B cell (primary cell): ENCODE measurements around the gene TARS2.

Source experiments
- CTCF ChIP-seq: fragments of 200-600 bp; IDR thresholded peaks from one replicate; pipeline ENCODE4 v1.8.0; 2022; ENCODE audit warnings: antibody characterized with exemption, mild to moderate bottlenecking
- EZH2 ChIP-seq: IDR thresholded peaks from 2 replicates; pipeline ENCODE4 v1.6.1; 2012; ENCODE audit warnings: borderline replicate concordance, low read depth, mild to moderate bottlenecking, moderate library complexity, low read length; ENCODE audit not compliant: insufficient read depth, poor library complexity, severe bottlenecking

- TF ChIP-seq CTCF (no peak), EZH2 (no peak)
These were observed 24.3 kb downstream of the TARS2 start for GRCh38 chr1:150511551-150511950.
